Liver (tissue), 3 donors: Measurements from ENCODE around the gene RAPGEF4.

Source experiments
- CTCF ChIP-seq: fragments of 150-350 bp; IDR thresholded peaks from 2 replicates; pipeline ENCODE4 v1.5.1; 2017; ENCODE audit warnings: improper control_type of control experiment, low read depth, low read length; ENCODE audit not compliant: missing input control
- JUND ChIP-seq, 2 donors: IDR thresholded peaks; 2 replicates each; pipeline ENCODE4 v1.6.1; 2016; ENCODE audit warnings: antibody characterized with exemption in 2 of 2
- YY1 ChIP-seq: IDR thresholded peaks from 2 replicates; pipeline ENCODE4 v1.6.1; 2016; ENCODE audit warnings: antibody characterized with exemption, mild to moderate bottlenecking
- TF ChIP-seq, protein P1 (sequence below): IDR thresholded peaks from 2 replicates; pipeline ENCODE4 v1.6.1; 2016; ENCODE audit warnings: antibody characterized with exemption
- TF ChIP-seq, protein P2 (sequence below): IDR thresholded peaks from 2 replicates; pipeline ENCODE4 v1.6.1; 2016; ENCODE audit warnings: antibody characterized with exemption, mild to moderate bottlenecking
- donor health status: healthy.
- donor health status: healthy.

DNA sequence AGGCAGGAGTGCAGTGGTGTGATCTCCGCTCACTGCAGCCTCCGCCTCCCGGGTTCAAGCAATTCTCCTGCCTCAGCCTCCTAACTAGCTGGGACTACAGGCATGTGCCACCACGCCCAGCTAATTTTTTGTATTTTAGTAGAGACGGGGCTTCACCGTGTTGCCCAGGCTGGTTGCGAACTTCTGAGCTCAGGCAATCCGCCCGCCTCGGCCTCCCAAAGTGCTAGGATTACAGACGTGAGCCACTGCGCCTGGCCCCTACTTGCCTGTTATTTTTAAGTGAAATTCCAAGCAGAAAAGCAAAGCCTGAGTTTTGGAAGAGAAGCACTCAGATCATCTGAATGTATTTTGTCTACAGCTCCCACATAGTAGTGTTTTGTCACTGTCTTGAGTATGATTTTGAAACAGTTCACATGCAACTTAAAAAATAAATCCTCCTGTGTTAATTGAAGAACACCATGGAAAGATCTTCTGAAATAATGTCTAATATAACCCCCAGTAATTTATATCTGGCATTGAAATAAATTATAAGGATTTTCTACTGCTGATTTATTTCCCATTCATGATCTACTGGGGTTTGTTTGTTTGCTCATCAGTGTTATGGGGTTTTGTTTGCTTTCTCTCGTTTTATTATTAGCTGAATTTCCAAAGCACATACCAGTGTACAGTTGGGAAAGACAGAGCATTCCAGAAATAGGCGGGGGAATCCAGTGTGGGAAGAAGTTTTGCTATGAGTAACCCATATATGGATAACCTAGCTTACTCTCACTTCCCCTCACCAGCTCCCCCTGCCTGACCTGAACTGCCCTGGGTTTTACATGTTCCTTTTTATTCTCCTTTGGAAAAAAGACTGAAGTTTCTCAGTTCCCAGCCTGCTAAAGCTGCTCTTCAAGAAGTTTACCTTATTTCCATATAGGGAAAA is 259.9 kb downstream of the RAPGEF4 start:
- TF ChIP-seq CTCF (no peak), JUND (IDR thresholded peaks at IDR 0.05) (no peak), YY1 (no peak)
- TF ChIP-seq, protein P1, sequence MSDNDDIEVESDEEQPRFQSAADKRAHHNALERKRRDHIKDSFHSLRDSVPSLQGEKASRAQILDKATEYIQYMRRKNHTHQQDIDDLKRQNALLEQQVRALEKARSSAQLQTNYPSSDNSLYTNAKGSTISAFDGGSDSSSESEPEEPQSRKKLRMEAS = no peak
- TF ChIP-seq, protein P2, sequence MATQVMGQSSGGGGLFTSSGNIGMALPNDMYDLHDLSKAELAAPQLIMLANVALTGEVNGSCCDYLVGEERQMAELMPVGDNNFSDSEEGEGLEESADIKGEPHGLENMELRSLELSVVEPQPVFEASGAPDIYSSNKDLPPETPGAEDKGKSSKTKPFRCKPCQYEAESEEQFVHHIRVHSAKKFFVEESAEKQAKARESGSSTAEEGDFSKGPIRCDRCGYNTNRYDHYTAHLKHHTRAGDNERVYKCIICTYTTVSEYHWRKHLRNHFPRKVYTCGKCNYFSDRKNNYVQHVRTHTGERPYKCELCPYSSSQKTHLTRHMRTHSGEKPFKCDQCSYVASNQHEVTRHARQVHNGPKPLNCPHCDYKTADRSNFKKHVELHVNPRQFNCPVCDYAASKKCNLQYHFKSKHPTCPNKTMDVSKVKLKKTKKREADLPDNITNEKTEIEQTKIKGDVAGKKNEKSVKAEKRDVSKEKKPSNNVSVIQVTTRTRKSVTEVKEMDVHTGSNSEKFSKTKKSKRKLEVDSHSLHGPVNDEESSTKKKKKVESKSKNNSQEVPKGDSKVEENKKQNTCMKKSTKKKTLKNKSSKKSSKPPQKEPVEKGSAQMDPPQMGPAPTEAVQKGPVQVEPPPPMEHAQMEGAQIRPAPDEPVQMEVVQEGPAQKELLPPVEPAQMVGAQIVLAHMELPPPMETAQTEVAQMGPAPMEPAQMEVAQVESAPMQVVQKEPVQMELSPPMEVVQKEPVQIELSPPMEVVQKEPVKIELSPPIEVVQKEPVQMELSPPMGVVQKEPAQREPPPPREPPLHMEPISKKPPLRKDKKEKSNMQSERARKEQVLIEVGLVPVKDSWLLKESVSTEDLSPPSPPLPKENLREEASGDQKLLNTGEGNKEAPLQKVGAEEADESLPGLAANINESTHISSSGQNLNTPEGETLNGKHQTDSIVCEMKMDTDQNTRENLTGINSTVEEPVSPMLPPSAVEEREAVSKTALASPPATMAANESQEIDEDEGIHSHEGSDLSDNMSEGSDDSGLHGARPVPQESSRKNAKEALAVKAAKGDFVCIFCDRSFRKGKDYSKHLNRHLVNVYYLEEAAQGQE = peak; percentile 50
